Transverse colon (tissue), 4 donors: ENCODE measurements around the gene ALK. TPM values are rescaled to one million over a fixed set of nuclear protein-coding genes. Genes with fewer than 3 reads are reported as not detected.
"Not testable (repeated sequence)": the region's sequence is repeated elsewhere in the genome, so short reads cannot be mapped to it uniquely, and the experiment has no call there.

Experiments
- DNase-seq: peaks from one replicate; pipeline ENCODE4 v3.0.0-alpha.2; 2019
- H3K27ac ChIP-seq, 4 donors: fragments of 200-600 bp; sonication (generic); 2 replicates each; pipeline ENCODE4 v1.5.1; 2016 to 2018; ENCODE audit warnings: inconsistent platforms in 4 of 4
- H3K27me3 ChIP-seq: fragments of 200-600 bp; sonication (generic); 2 replicates; pipeline ENCODE4 v1.5.1; 2017; ENCODE audit warnings: inconsistent platforms
- H3K36me3 ChIP-seq, 4 donors: fragments of 200-600 bp; sonication (generic); 2 replicates each; pipeline ENCODE4 v1.5.1; 2017 to 2019; ENCODE audit warnings: inconsistent platforms in 4 of 4
- H3K4me1 ChIP-seq, 4 donors: fragments of 200-600 bp; sonication (generic); 2 replicates each; pipeline ENCODE4 v1.5.1; 2017 to 2020; ENCODE audit warnings: inconsistent platforms in 4 of 4
- H3K4me3 ChIP-seq, 4 donors: fragments of 200-600 bp; sonication (generic); 1 replicate in 1 of 4; 2 replicates in 3 of 4; pipeline versions ENCODE4 v1.5.1 to v1.6.1; 2017 to 2019; ENCODE audit warnings: inconsistent platforms in 4 of 4
- H3K9me3 ChIP-seq, 2 donors: fragments of 200-600 bp; sonication (generic); 2 replicates each; pipeline ENCODE4 v1.5.1; 2017 to 2019; ENCODE audit warnings: inconsistent platforms in 2 of 2
- CTCF ChIP-seq, 5 experiments: fragments of 200-600 bp in 3 of 5; fragments of 450-650 bp in 2 of 5; sonication (generic) in 3 of 5; IDR thresholded peaks; 1 replicate in 2 of 5; 2 replicates in 3 of 5; pipeline ENCODE4 v1.5.1; 2016 to 2017; ENCODE audit warnings: antibody characterized with exemption in 5 of 5, inconsistent platforms in 3 of 5, mild to moderate bottlenecking in 2 of 5, moderate library complexity in 1 of 5
- EP300 ChIP-seq: sonication (generic); formaldehyde crosslinking; IDR thresholded peaks from one replicate; pipeline ENCODE4 v1.6.1; 2017; ENCODE audit warnings: antibody characterized with exemption, low read depth
- POLR2A ChIP-seq: fragments of 450-650 bp; IDR thresholded peaks from one replicate; pipeline ENCODE4 v1.6.1; 2016; ENCODE audit warnings: antibody characterized with exemption, mild to moderate bottlenecking, moderate library complexity
- POLR2AphosphoS5 ChIP-seq, 3 donors: sonication (generic); formaldehyde crosslinking; IDR thresholded peaks; one replicate each; pipeline ENCODE4 v1.6.1; 2016; ENCODE audit warnings: antibody characterized with exemption in 3 of 3
- WGBS, 2 donors: methylation state at CpG; one replicate each; pipeline ENCODE4 v1.1.5; 2018; ENCODE audit warnings: low coverage in 1 of 2; 5-methylcytosine and 5-hydroxymethylcytosine counted together
- in situ Hi-C, 4 donors: fragments of 200-750 bp; cut with MboI; loops; one replicate each; pipeline versions ENCODE4 v1.15.0 to v1.15.1; 2017; ENCODE audit warnings: low sequenced_read_pairs in 3 of 4, low pct_ligation_motif_present in 1 of 4, low pct_unique_long_range_greater_than_20kb in 1 of 4
- intact Hi-C: fragments of 100-400 bp; cut with DNase I; formaldehyde crosslinking; loops from one replicate; pipeline ENCODE4 v1.15.1; 2023; ENCODE audit warnings: low total_unique reads
- total RNA-seq, 4 donors: library from RNA; depleted of rRNA; stranded (reverse); fragments of >200 nt; gene quantifications; one replicate each; pipeline ENCODE4 v1.1.0, GENCODE V29; 2016

Gene ALK
- total RNA-seq, 4 donors from 2014 or later, result 0.32 to 0.82 TPM; not detected in 2

DNA sequence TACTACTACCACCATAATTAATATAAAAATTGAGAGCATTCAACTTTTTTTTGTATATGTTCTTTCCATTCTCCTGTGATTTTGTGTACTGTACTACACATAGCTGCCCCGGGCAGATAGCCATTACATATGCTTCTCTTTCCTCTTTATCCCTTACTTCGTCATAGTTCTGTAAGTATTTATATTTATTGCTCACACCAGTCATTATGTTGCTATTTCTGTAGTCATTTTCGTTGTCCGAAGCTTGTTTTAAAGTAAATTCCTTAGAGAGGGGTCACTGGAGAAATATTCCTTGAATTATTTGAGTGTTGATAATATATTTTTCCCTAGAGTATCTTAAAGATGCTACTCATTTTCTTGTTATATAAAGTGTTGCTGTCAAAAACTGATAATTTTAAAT is 662.2 kb downstream of the ALK start:
- no peak overlapping the region for H3K4me3 ChIP-seq
- 57 to 61% methylated on average over 4 of the region's 4 CpGs for WGBS, 2 donors
- H3K9me3 ChIP-seq, result no peaks in the 10 kb centered on the region
- TF ChIP-seq POLR2A (no peak), POLR2AphosphoS5 (IDR thresholded peaks at IDR 0.05) (no peak), CTCF (IDR thresholded peaks at IDR 0.05) (no peak), EP300 (no peak)
- in situ Hi-C loops, result no loop called here
- H3K27ac ChIP-seq, result no peak overlapping the region
- H3K36me3 ChIP-seq, result no peaks in the 10 kb centered on the region
- H3K27me3 ChIP-seq, result no peaks in the 10 kb centered on the region
- H3K4me1 ChIP-seq, result no peaks in the 10 kb centered on the region
- DNase-seq, result no peak
- intact Hi-C loops, result no loop called here

DNA sequence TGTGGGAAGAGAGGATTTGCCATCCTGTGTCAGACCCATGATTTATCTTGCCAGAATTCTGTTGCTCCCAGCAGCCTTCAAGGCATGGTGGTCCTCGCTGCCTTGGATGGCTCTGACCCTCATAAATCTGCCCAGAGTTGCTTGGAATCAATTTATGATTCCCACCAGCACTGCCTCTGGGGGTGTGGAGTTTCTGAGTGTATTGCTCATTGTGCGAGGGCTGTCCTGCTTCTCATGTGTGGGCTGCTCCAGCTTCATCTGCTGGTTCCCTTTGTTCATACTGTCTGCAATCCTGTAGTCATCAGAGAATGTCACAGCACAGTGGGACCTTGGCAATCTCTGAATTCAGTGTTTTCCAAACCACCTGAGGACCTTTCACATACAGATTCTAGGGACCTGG is 666.4 kb downstream of the ALK start:
- no peaks in the 10 kb centered on the region for H3K27me3 ChIP-seq
- H3K27ac ChIP-seq, result no peak overlapping the region
- intact Hi-C loops (no loop called here), in situ Hi-C loops (no loop called here)
- no peaks in the 10 kb centered on the region for H3K4me1 ChIP-seq
- 0 to 44% methylated on average over 1 to 2 of the region's 2 CpGs for WGBS, 2 donors
- H3K4me3 ChIP-seq, result no peak overlapping the region
- no peak for DNase-seq
- H3K9me3 ChIP-seq, result no peaks in the 10 kb centered on the region
- no peak for TF ChIP-seq POLR2A
- no peak for TF ChIP-seq CTCF (IDR thresholded peaks at IDR 0.05)
- TF ChIP-seq EP300, result no peak
- TF ChIP-seq POLR2AphosphoS5 (IDR thresholded peaks at IDR 0.05), result no peak
- H3K36me3 ChIP-seq, result no peaks in the 10 kb centered on the region

- DNase-seq, H3K27me3 ChIP-seq, H3K4me3 ChIP-seq, in situ Hi-C loops, intact Hi-C loops, H3K4me1 ChIP-seq, H3K9me3 ChIP-seq, H3K36me3 ChIP-seq, H3K27ac ChIP-seq: not testable (repeated sequence)
- 54 to 57% methylated on average over 3 to 4 of the region's 4 CpGs for WGBS, 2 donors
Measured at GRCh38 chr2:29253495-29254275, 667.7 kb downstream of the ALK start.

DNA sequence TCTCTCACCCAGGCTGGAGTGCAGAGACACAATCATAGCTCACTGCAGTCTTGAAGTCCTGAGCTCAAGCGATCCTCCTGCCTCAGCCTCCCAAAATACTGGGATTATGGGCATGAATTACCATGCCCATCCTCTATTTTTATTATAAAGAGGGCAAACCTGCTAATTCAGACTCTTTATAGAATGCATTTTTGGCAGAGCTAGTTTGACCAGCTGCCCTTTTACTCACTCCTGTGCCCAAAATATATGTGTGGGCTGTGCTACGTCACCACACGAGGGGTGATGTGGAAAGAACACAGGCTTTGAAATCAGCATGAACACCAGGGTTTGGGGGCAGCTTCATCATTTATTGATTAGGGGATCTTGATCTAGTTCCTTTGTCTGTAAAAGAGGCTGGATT is 668.4 kb downstream of the ALK start:
- DNase-seq, result no peak
- no peaks in the 10 kb centered on the region for H3K36me3 ChIP-seq
- in situ Hi-C loops (no loop called here), intact Hi-C loops (no loop called here)
- 58 to 76% methylated on average over 2 to 3 of the region's 3 CpGs for WGBS, 2 donors
- no peak overlapping the region for H3K27ac ChIP-seq
- H3K4me1 ChIP-seq, result no peaks in the 10 kb centered on the region
- no peak overlapping the region for H3K4me3 ChIP-seq
- no peaks in the 10 kb centered on the region for H3K9me3 ChIP-seq
- H3K27me3 ChIP-seq, result no peaks in the 10 kb centered on the region
- TF ChIP-seq CTCF (IDR thresholded peaks at IDR 0.05), result no peak
- no peak for TF ChIP-seq POLR2A
- TF ChIP-seq EP300, result no peak
- TF ChIP-seq POLR2AphosphoS5 (IDR thresholded peaks at IDR 0.05), result no peak

GRCh38 chr2:29251406-29251805 is 670.0 kb downstream of the ALK start:
- DNase-seq, result no peak
- in situ Hi-C loops, result no loop called here

More at GRCh38 chr2:29251406-29251805, 670.0 kb downstream of the ALK start:
- Histone ChIP-seq H3K27me3 (no peaks in the 10 kb centered on the region), H3K4me1 (no peaks in the 10 kb centered on the region), H3K4me3 (no peak overlapping the region), H3K27ac (no peak overlapping the region), H3K36me3 (no peaks in the 10 kb centered on the region), H3K9me3 (no peaks in the 10 kb centered on the region)
- TF ChIP-seq CTCF (IDR thresholded peaks at IDR 0.05), result no peak
- intact Hi-C loops, result loop anchor here (2.0 kb wide), 1 partner anchor 37 kb away; no protein-coding TSS in a partner anchor
- WGBS, 2 donors, result 81% methylated on average over 5 of the region's 5 CpGs; no CpG with 5 or more reads in 1 of the 2 donors
